Heart left ventricle (tissue), 16 donors: ENCODE results near the gene MAML3. TPM values are rescaled to one million over a fixed set of nuclear protein-coding genes. Genes with fewer than 3 reads are reported as not detected.
A peak's percentile ranks its signal among the peaks of the same experiment; 100 is the strongest.

Experiments
- ATAC-seq, 4 donors: fragments of 200-7000 bp; cut with Tn5 transposase; one replicate each; pipeline ENCODE4 v1.9.1; 2020 to 2022; ENCODE audit warnings: moderate library complexity in 4 of 4, mild to moderate bottlenecking in 3 of 4, moderate number of reproducible peaks in 1 of 4
- DNase-seq, 5 donors: peaks; one replicate each; pipeline ENCODE4 v3.0.0-alpha.2; 2020
- H3K27ac ChIP-seq, 12 donors: fragments of 200-600 bp; sonication (generic) in 4 of 12; one replicate each; pipeline versions ENCODE4 v1.5.0 to v1.8.0; 2016 to 2022; ENCODE audit warnings: mild to moderate bottlenecking in 2 of 12
- H3K27me3 ChIP-seq, 9 donors: fragments of 200-600 bp; sonication (generic) in 2 of 9; one replicate each; pipeline versions ENCODE4 v1.5.1 to v1.8.0; 2016 to 2022; ENCODE audit warnings: mild to moderate bottlenecking in 3 of 9
- H3K36me3 ChIP-seq, 9 donors: fragments of 200-600 bp; sonication (generic) in 2 of 9; one replicate each; pipeline versions ENCODE4 v1.5.0 to v1.8.0; 2018 to 2022; ENCODE audit warnings: mild to moderate bottlenecking in 2 of 9
- H3K4me1 ChIP-seq, 12 donors: fragments of 200-600 bp; sonication (generic) in 4 of 12; one replicate each; pipeline versions ENCODE4 v1.5.0 to v1.8.0; 2016 to 2022; ENCODE audit warnings: mild to moderate bottlenecking in 3 of 12
- H3K4me3 ChIP-seq, 12 donors: fragments of 200-600 bp; sonication (generic) in 4 of 12; one replicate each; pipeline versions ENCODE4 v1.5.0 to v1.8.0; 2017 to 2022; ENCODE audit warnings: mild to moderate bottlenecking in 9 of 12, moderate library complexity in 4 of 12
- H3K9me3 ChIP-seq, 12 donors: fragments of 200-600 bp; sonication (generic) in 4 of 12; one replicate each; pipeline versions ENCODE4 v1.5.0 to v1.8.0; 2016 to 2022; ENCODE audit warnings: mild to moderate bottlenecking in 1 of 12
- POLR2A ChIP-seq, 2 donors: fragments of 450-650 bp; IDR thresholded peaks; one replicate each; pipeline ENCODE4 v1.6.1; 2017; ENCODE audit warnings: antibody characterized with exemption in 2 of 2, mild to moderate bottlenecking in 2 of 2, moderate library complexity in 2 of 2
- WGBS, 4 donors: extraction: QIAGEN DNeasy Blood & Tissue Kit in 2 of 4; methylation state at CpG; one replicate each; pipeline versions ENCODE4 v1.1.5 to v1.1.7; 2013 to 2018; 5-methylcytosine and 5-hydroxymethylcytosine counted together
- intact Hi-C, 10 donors: fragments of 100-400 bp; cut with DNase I; formaldehyde crosslinking; loops; one replicate each; pipeline versions ENCODE4 v1.11.1 to v1.14.2; 2022
- polyA plus RNA-seq, 2 donors: library from polyadenylated mRNA; stranded (reverse); fragments of 200-250 nt; gene quantifications; one replicate each; pipeline ENCODE4 v1.2.3, GENCODE V29; 2013
- total RNA-seq, 9 donors: library from RNA; depleted of rRNA in 2 of 9; stranded (reverse); fragments of >200 nt in 2 of 9; fragmentation: NEBNext Ultra II Directional in 3 of 9; extraction: Animal tissue kit (Norgen Biotek cat#: 25700) in 3 of 9; gene quantifications; one replicate each; pipeline versions ENCODE4 v1.1.0 to v1.2.4, GENCODE V29; 2016 to 2023
- TF ChIP-seq, protein P1 (sequence below), 12 donors: fragments of 200-600 bp; sonication (generic) in 4 of 12; IDR thresholded peaks; one replicate each; pipeline versions ENCODE4 v1.5.0 to v1.8.0; 2018 to 2022; ENCODE audit warnings: antibody characterized with exemption in 12 of 12, mild to moderate bottlenecking in 5 of 12
- donor health status: ischemic (EF 13 %, LVEDD 7.1; RV severe dilation, severe dysfunction).
- donor health status: healthy with polysubstance abuse.
- donor health status: DM: no; HTN: yes; CAD: no.
- donor health status: DM: no; HTN: no; CAD: no.
- donor health status: ischemic (EF 25% LVEDD 6.9; RV normal size, moderate dysfunction).
- donor health status: ischemic (EF 25% LVEDD 5.7; RV mildly dilated, moderate dysfunction).
- donor health status: healthy.
- donor health status: DM: yes; HTN: yes; CAD: no.
- donor health status: ischemic (EF 35%, LVEDD 5.7; RV mildly dilated, moderate dysfunction).
- donor health status: nonischemic (EF 11% LVEDD 7.7; RV severe dilation, severe dysfunction).
- donor health status: DM: yes; HTN: yes; CAD: no.
- donor health status: PGD.
- donor health status: ischemic (EF 29% LVEDD 5.4; RV normal size, mild dysfunction).
- donor health status: nonischemic (EF 23%, LVEDD 6.1; RV moderate dilation, normal function).

Gene MAML3
- total and polyA plus RNA-seq, 11 donors: 0.76 to 5.9 (median 2.4) TPM

GRCh38 chr4:140049849-140050637 is 103.9 kb downstream of the MAML3 start:
- no peaks in the 10 kb centered on the region for H3K27me3 ChIP-seq
- 50 to 64% (median 54%) methylated on average over 8 of the region's 8 CpGs for WGBS, 4 donors
- peak in 3 of 4 donors; percentile 24 to 27 (median 26) for ATAC-seq
- no peaks in the 10 kb centered on the region for H3K9me3 ChIP-seq
- H3K36me3 ChIP-seq: no peaks in the 10 kb centered on the region
- intact Hi-C loops: loop anchor here (1.0 to 10.0 kb wide), 13 partner anchors 42 to 318 kb away; partner anchors contain the start of gene MAML3 (in 7 of the 10)
- peaks cover 0 to 60% (median 28%) of the 10 kb centered on the region in 12 donors for H3K4me1 ChIP-seq
- DNase-seq: no peak
- H3K4me3 ChIP-seq: peak overlapping the region in 11 of 12 donors; percentile 2 to 59 (median 43)
- peak overlapping the region in 10 of 12 donors; percentile 17 to 79 (median 56) for H3K27ac ChIP-seq
- TF ChIP-seq, protein P1, sequence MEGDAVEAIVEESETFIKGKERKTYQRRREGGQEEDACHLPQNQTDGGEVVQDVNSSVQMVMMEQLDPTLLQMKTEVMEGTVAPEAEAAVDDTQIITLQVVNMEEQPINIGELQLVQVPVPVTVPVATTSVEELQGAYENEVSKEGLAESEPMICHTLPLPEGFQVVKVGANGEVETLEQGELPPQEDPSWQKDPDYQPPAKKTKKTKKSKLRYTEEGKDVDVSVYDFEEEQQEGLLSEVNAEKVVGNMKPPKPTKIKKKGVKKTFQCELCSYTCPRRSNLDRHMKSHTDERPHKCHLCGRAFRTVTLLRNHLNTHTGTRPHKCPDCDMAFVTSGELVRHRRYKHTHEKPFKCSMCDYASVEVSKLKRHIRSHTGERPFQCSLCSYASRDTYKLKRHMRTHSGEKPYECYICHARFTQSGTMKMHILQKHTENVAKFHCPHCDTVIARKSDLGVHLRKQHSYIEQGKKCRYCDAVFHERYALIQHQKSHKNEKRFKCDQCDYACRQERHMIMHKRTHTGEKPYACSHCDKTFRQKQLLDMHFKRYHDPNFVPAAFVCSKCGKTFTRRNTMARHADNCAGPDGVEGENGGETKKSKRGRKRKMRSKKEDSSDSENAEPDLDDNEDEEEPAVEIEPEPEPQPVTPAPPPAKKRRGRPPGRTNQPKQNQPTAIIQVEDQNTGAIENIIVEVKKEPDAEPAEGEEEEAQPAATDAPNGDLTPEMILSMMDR (IDR thresholded peaks at IDR 0.05): peak in 9 of 12 donors; percentile 5 to 53 (median 26)
- TF ChIP-seq POLR2A (IDR thresholded peaks at IDR 0.05): no peak

- TF ChIP-seq, protein P1 (IDR thresholded peaks at IDR 0.05): peak in 5 of 12 donors; percentile 27 to 55 (median 39)
- no peak for TF ChIP-seq POLR2A (IDR thresholded peaks at IDR 0.05)
- intact Hi-C loops: loop anchor here in 8 of 10 donors (1.0 to 10.0 kb wide), 9 partner anchors 43 to 317 kb away; partner anchors contain the start of gene MAML3 (in 1 of the 8)
- Histone ChIP-seq H3K9me3 (no peaks in the 10 kb centered on the region), H3K27ac (peak overlapping the region in 11 of 12 donors; percentile 28 to 79 (median 53)), H3K27me3 (no peaks in the 10 kb centered on the region), H3K4me1 (peaks cover 0 to 60% (median 28%) of the 10 kb centered on the region in 12 donors), H3K4me3 (peak overlapping the region; percentile 2 to 59 (median 42)), H3K36me3 (no peaks in the 10 kb centered on the region)
- DNase-seq (peak in 4 of 5 donors; percentile 54 to 63 (median 58)), ATAC-seq (peak; percentile 55 to 88 (median 83))
- WGBS, 4 donors: 11 to 15% (median 13%) methylated on average over 13 of the region's 13 CpGs
These were observed 104.7 kb downstream of the MAML3 start for GRCh38 chr4:140049024-140049848.

GRCh38 chr4:140048419-140048995 is 105.5 kb downstream of the MAML3 start:
- ATAC-seq (peak in 1 of 4 donors; percentile 8), DNase-seq (no peak)
- Histone ChIP-seq H3K36me3 (no peaks in the 10 kb centered on the region), H3K4me1 (peaks cover 0 to 59% (median 28%) of the 10 kb centered on the region in 12 donors), H3K9me3 (no peaks in the 10 kb centered on the region), H3K27ac (peak overlapping the region in 11 of 12 donors; percentile 28 to 79 (median 53)), H3K4me3 (peak overlapping the region; percentile 2 to 59 (median 42)), H3K27me3 (no peaks in the 10 kb centered on the region)
- intact Hi-C loops: loop anchor here in 8 of 10 donors (2.0 to 10.0 kb wide), 8 partner anchors 48 to 316 kb away; partner anchors contain the start of gene MAML3 (in 1 of the 8)
- 21 to 33% (median 24%) methylated on average over 4 of the region's 4 CpGs for WGBS, 4 donors
- TF ChIP-seq POLR2A (IDR thresholded peaks at IDR 0.05): no peak
- TF ChIP-seq, protein P1 (IDR thresholded peaks at IDR 0.05): no peak
